Spleen (tissue), 7 donors: ENCODE results near the gene DISC1.

ENCODE experiments used
- POLR2AphosphoS5 ChIP-seq, 3 donors: sonication (generic); formaldehyde crosslinking; IDR thresholded peaks; one replicate each; pipeline ENCODE4 v1.5.1; 2017; ENCODE audit warnings: antibody characterized with exemption in 3 of 3
- TF ChIP-seq, protein P1 (sequence below), 11 experiments: fragments of 200-600 bp in 7 of 11; fragments of 450-650 bp in 4 of 11; sonication (generic) in 4 of 11; IDR thresholded peaks in 8 of 11; conservative IDR thresholded peaks in 3 of 11; 1 replicate in 7 of 11; 2 replicates in 4 of 11; pipeline versions ENCODE4 v1.4.0 to v1.8.0; 2016 to 2021; ENCODE audit warnings: antibody characterized with exemption in 11 of 11, inconsistent platforms in 4 of 11, mild to moderate bottlenecking in 1 of 11
- donor health status: DM: no; HTN: no; CAD: no; lungs with moderate emphysema.
- donor health status: DM: no; HTN: no; CAD: no.
- donor health status: DM: no; HTN: no; CAD: no.

DNA sequence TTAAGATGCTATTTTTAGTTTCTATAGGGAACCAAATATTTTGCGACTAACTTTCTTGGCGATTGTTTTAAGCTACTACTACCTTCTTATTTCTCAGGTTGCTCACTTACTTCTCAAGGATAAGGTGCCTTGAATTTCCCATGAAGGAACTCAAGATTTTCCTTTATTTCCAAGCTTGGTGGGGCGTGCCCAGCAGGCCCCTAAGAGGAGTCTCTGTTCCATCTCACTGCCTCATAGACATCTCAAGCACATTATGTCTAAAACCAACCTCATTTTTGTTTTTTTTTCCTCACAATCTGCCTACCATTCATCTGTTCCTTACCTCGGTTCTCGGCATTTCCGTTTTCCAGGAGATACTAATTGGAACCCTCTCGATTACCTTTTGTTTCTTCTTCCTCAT is 421.9 kb downstream of the DISC1 start:
- TF ChIP-seq, protein P1, sequence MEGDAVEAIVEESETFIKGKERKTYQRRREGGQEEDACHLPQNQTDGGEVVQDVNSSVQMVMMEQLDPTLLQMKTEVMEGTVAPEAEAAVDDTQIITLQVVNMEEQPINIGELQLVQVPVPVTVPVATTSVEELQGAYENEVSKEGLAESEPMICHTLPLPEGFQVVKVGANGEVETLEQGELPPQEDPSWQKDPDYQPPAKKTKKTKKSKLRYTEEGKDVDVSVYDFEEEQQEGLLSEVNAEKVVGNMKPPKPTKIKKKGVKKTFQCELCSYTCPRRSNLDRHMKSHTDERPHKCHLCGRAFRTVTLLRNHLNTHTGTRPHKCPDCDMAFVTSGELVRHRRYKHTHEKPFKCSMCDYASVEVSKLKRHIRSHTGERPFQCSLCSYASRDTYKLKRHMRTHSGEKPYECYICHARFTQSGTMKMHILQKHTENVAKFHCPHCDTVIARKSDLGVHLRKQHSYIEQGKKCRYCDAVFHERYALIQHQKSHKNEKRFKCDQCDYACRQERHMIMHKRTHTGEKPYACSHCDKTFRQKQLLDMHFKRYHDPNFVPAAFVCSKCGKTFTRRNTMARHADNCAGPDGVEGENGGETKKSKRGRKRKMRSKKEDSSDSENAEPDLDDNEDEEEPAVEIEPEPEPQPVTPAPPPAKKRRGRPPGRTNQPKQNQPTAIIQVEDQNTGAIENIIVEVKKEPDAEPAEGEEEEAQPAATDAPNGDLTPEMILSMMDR (IDR thresholded peaks at IDR 0.05 in 8 of 11, conservative IDR thresholded peaks at IDR 0.05 in 3 of 11), result no peak
- no peak for TF ChIP-seq POLR2AphosphoS5 (IDR thresholded peaks at IDR 0.05)
